ENCODE data around the gene TUBB2A.
"Not testable (repeated sequence)": the region's sequence is repeated elsewhere in the genome, so short reads cannot be mapped to it uniquely, and the experiment has no call there.

Gene TUBB2A

DNA sequence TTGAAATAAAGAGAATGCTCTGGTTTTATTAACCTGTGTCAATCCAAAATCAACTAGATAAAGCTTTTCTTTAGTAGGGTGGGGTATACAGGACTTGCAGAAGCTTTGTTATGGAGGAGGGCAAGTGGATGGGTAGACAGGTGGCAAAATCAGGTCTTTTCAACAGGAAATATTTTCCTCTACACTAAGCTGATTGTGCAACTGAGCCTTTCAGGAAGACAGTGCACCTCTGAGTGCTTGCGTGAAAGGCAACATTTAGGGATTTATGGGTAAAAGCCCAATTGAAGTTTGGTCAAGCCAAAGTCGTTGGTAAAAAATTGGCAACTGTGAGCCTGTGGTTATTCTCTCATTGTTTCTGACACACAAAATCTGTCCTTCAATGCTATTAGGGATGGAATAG lies 23.8 kb upstream of the TUBB2A start:
- H3K9ac ChIP-seq (ENCODE audit: low read depth in 1 of 2, low read length in 2 of 2) = no peak overlapping the region
- H3K4me1 ChIP-seq (ENCODE audit: control insufficient read depth in 1 of 2, insufficient read depth in 2 of 2, low read length in 2 of 2) = no peaks in the 10 kb centered on the region
- H3K27me3 ChIP-seq (ENCODE audit: control insufficient read depth in 1 of 2, insufficient read depth in 2 of 2, low read length in 2 of 2) = no peaks in the 10 kb centered on the region
- H3K4me3 ChIP-seq (ENCODE audit: low read depth in 1 of 2, low read length in 2 of 2) = no peak overlapping the region
- no peaks in the 10 kb centered on the region for H3K36me3 ChIP-seq (ENCODE audit: control insufficient read depth in 1 of 2, insufficient read depth in 2 of 2, low read length in 2 of 2)
- no peaks in the 10 kb centered on the region for H3K9me3 ChIP-seq (ENCODE audit: control insufficient read depth in 1 of 2, low read length in 2 of 2)
- no peak overlapping the region for H3K27ac ChIP-seq (ENCODE audit: low read depth, low read length)

DNA sequence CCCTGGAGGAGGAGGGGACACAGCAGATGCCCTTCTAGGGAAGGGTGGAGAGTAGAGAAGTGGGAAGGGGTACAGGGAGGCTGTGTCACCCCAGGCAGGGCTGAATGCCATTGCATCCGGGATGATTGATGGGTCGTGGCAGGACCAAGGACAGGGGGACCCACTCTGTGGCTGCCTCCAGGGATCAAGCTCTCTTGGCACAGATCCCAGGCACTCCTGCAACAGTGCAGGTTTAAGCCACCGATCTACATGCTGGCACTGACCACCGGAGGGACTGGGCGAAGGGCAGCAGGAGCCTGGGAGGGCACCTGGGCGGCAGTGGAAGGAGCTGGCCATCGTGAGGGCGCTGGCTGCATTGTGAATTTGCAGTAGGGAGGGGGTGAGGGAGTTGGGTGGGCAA lies 22.6 kb upstream of the TUBB2A start:
- not testable (repeated sequence) for H3K36me3 ChIP-seq (ENCODE audit: control insufficient read depth in 1 of 2, insufficient read depth in 2 of 2, low read length in 2 of 2); H3K27me3 ChIP-seq (ENCODE audit: control insufficient read depth in 1 of 2, insufficient read depth in 2 of 2, low read length in 2 of 2); H3K4me3 ChIP-seq (ENCODE audit: low read depth in 1 of 2, low read length in 2 of 2); H3K9ac ChIP-seq (ENCODE audit: low read depth in 1 of 2, low read length in 2 of 2); H3K27ac ChIP-seq (ENCODE audit: low read depth, low read length); H3K4me1 ChIP-seq (ENCODE audit: control insufficient read depth in 1 of 2, insufficient read depth in 2 of 2, low read length in 2 of 2); H3K9me3 ChIP-seq (ENCODE audit: control insufficient read depth in 1 of 2, low read length in 2 of 2)

DNA sequence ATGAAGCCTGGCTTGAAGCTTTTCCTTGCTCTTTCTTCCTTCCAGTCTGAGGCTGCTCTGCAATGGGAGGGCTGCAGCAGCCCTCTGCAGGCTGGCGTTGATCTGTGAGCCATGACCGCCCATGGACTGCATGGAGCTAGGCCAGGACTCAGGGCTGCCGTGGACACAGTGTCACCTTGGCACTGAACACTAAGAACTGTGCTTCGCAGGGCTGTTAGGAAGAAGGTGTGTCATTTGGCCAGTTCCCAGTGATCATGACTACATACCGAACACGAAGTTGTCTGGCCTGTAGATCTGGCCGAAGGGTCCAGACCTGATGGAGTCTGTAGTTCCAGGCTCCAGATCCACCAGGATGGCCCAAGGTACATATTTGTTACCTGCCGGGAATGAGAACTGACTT lies 21.3 kb upstream of the TUBB2A start:
- not testable (repeated sequence) for H3K9me3 ChIP-seq (ENCODE audit: control insufficient read depth in 1 of 2, low read length in 2 of 2); H3K27ac ChIP-seq (ENCODE audit: low read depth, low read length); H3K9ac ChIP-seq (ENCODE audit: low read depth in 1 of 2, low read length in 2 of 2); H3K27me3 ChIP-seq (ENCODE audit: control insufficient read depth in 1 of 2, insufficient read depth in 2 of 2, low read length in 2 of 2); H3K4me3 ChIP-seq (ENCODE audit: low read depth in 1 of 2, low read length in 2 of 2); H3K4me1 ChIP-seq (ENCODE audit: control insufficient read depth in 1 of 2, insufficient read depth in 2 of 2, low read length in 2 of 2); H3K36me3 ChIP-seq (ENCODE audit: control insufficient read depth in 1 of 2, insufficient read depth in 2 of 2, low read length in 2 of 2)

DNA sequence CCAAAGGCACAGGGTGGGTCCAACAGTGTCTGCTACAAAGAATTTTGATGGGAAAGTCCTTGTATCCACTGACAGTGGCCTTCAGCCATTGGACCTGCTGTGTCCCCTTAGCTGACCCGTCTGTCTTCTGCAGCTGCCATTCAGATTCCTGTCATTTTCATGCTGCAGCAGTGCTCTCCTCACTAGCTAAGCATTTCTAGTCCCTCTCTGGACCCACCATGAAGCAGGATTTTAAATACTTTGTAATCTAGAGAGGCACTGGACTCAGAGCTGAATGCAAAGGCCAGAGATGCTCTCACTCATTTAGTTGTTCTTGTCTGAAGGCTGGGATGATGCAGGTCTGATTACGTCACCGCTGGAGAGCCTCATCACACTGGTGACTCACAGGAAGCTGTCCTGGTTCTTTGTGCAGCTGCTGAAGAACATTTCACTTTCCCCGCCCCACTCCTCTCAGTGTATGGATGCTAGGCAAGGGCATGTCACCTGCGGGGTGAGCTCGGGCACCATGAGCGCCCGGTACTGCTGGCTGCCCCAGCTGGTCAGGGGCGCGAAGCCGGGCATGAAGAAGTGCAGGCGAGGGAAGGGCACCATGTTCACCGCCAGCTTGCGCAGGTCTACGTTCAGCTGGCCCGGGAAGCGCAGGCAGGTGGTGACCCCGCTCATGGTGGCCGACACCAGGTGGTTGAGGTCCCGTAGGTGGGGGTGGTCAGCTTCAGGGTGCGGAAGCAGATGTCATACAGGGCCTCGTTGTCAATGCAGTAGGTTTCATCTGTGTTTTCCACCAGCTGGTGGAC lies 19.4 kb upstream of the TUBB2A start:
- Histone ChIP-seq H3K27ac (ENCODE audit: low read depth, low read length) (no peak overlapping the region), H3K36me3 (ENCODE audit: control insufficient read depth in 1 of 2, insufficient read depth in 2 of 2, low read length in 2 of 2) (no peaks in the 10 kb centered on the region), H3K4me1 (ENCODE audit: control insufficient read depth in 1 of 2, insufficient read depth in 2 of 2, low read length in 2 of 2) (no peaks in the 10 kb centered on the region), H3K27me3 (ENCODE audit: control insufficient read depth in 1 of 2, insufficient read depth in 2 of 2, low read length in 2 of 2) (no peaks in the 10 kb centered on the region), H3K9ac (ENCODE audit: low read depth in 1 of 2, low read length in 2 of 2) (no peak overlapping the region), H3K9me3 (ENCODE audit: control insufficient read depth in 1 of 2, low read length in 2 of 2) (no peaks in the 10 kb centered on the region), H3K4me3 (ENCODE audit: low read depth in 1 of 2, low read length in 2 of 2) (no peak overlapping the region)

DNA sequence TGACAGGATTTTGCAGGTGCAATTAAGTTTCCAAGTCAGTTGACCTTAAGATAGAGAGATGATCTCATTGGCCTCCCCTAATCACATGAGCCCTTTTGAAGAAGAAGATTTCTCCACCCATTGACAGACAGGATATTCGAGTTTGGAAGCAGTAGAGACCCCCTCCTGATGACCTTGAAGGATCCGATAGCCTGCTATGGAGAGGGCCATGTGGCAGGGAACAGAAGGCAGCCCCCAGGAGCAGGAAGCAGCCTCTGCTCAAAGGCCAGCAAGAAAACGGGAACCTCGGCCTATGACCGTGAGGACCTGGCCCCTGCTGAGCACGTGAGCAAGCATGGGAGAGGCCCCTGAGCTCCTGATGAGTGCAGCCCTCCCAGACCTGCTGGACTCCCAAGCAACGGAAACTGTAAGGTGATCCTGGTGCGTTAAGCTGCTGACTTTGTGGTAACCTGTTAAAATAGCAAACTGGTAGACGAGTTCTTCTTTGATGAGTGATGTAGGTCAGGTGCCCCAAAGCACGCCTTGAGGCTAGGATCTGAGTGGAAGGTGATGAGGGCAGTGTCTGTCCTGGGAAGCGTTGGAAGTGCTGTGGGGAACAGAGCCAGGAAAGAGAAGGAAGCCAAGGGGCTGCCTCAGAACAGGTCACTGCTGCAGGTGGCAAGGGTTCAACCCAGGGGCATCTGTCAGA lies 18.5 kb upstream of the TUBB2A start:
- H3K9me3 ChIP-seq (ENCODE audit: control insufficient read depth in 1 of 2, low read length in 2 of 2) = no peaks in the 10 kb centered on the region
- H3K27ac ChIP-seq (ENCODE audit: low read depth, low read length) = no peak overlapping the region
- no peaks in the 10 kb centered on the region for H3K4me1 ChIP-seq (ENCODE audit: control insufficient read depth in 1 of 2, insufficient read depth in 2 of 2, low read length in 2 of 2)
- H3K9ac ChIP-seq (ENCODE audit: low read depth in 1 of 2, low read length in 2 of 2) = no peak overlapping the region
- H3K27me3 ChIP-seq (ENCODE audit: control insufficient read depth in 1 of 2, insufficient read depth in 2 of 2, low read length in 2 of 2) = no peaks in the 10 kb centered on the region
- no peak overlapping the region for H3K4me3 ChIP-seq (ENCODE audit: low read depth in 1 of 2, low read length in 2 of 2)
- no peaks in the 10 kb centered on the region for H3K36me3 ChIP-seq (ENCODE audit: control insufficient read depth in 1 of 2, insufficient read depth in 2 of 2, low read length in 2 of 2)

DNA sequence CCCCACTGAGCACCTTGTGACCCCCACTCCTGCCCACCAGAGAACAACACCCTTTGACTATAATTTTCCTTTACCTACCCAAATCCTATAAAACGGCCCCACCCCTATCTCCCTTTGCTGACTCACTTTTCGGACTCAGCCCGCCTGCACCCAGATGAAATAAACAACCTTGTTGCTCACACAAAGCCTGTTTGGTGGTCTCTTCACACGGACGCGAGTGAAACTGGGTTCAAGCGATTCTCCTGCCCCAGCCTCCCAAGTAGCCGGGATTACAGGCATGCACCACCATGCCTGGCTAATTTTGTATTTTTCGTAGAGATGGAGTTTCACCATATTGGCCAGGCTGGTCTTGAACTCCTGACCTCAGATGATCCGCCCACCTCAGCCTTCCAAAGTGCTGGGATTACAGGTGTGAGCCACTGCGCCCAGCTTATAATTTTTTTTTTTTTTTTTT lies 16.3 kb upstream of the TUBB2A start:
- not testable (repeated sequence) for H3K4me1 ChIP-seq (ENCODE audit: control insufficient read depth in 1 of 2, insufficient read depth in 2 of 2, low read length in 2 of 2); H3K4me3 ChIP-seq (ENCODE audit: low read depth in 1 of 2, low read length in 2 of 2); H3K9ac ChIP-seq (ENCODE audit: low read depth in 1 of 2, low read length in 2 of 2); H3K27ac ChIP-seq (ENCODE audit: low read depth, low read length); H3K36me3 ChIP-seq (ENCODE audit: control insufficient read depth in 1 of 2, insufficient read depth in 2 of 2, low read length in 2 of 2); H3K9me3 ChIP-seq (ENCODE audit: control insufficient read depth in 1 of 2, low read length in 2 of 2); H3K27me3 ChIP-seq (ENCODE audit: control insufficient read depth in 1 of 2, insufficient read depth in 2 of 2, low read length in 2 of 2)

DNA sequence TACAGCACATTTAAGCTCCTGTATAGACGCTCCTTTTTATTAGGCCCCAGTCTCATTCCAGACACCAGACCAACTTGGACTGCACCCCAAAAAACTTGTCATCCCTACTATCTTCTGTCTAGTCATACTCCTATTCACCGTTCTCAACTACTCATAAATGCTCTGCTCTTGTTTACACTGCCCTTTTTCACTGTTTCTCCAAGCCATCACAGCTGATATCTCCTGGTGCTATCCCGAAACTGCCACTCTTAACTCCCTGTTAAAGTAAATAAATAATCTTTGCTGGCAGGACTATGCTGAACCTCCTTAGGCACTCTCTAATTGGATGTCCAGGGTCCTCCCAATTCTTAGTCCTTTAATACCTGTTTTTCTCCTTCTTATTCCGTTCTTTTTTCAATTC lies 15.4 kb upstream of the TUBB2A start:
- not testable (repeated sequence) for H3K4me3 ChIP-seq (ENCODE audit: low read depth in 1 of 2, low read length in 2 of 2); H3K36me3 ChIP-seq (ENCODE audit: control insufficient read depth in 1 of 2, insufficient read depth in 2 of 2, low read length in 2 of 2); H3K9ac ChIP-seq (ENCODE audit: low read depth in 1 of 2, low read length in 2 of 2); H3K4me1 ChIP-seq (ENCODE audit: control insufficient read depth in 1 of 2, insufficient read depth in 2 of 2, low read length in 2 of 2); H3K9me3 ChIP-seq (ENCODE audit: control insufficient read depth in 1 of 2, low read length in 2 of 2); H3K27me3 ChIP-seq (ENCODE audit: control insufficient read depth in 1 of 2, insufficient read depth in 2 of 2, low read length in 2 of 2); H3K27ac ChIP-seq (ENCODE audit: low read depth, low read length)

DNA sequence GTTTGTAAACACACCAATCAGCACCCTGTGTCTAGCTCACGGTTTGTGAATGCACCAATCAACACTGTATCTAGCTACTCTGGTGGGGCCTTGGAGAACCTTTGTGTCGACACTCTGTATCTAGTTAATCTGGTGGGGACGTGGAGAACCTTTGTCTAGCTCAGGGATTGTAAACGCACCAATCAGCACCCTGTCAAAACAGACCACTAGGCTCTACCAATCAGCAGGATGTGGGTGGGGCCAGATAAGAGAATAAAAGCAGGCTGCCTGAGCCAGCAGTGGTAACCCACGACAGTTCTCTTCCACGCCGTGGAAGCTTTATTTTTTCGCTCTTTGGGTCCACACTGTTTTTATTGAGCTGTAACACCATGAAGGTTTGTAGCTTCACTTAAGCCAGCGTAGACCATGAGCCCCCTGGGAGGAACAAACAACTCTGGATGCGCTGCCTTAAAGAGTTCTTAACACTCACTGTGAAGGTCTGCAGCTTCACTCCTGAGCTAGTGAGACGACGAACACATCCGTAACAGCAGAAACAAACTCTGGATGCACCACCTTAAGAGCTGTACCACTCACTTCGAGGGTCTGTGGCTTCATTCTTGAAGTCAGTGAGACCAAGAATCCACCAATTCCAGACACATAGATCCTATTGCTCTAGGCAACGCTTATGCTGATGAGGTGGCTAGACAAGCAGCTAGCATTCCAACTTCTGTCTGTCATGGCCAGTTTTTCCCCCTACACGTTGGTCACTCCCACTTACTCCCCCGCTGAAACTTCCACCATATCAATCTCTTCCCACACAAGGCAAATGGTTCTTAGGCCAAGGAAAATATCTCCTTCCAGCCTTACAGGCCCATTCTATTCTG lies 14.2 kb upstream of the TUBB2A start:
- H3K36me3 ChIP-seq (ENCODE audit: control insufficient read depth in 1 of 2, insufficient read depth in 2 of 2, low read length in 2 of 2); H3K27me3 ChIP-seq (ENCODE audit: control insufficient read depth in 1 of 2, insufficient read depth in 2 of 2, low read length in 2 of 2); H3K4me1 ChIP-seq (ENCODE audit: control insufficient read depth in 1 of 2, insufficient read depth in 2 of 2, low read length in 2 of 2); H3K4me3 ChIP-seq (ENCODE audit: low read depth in 1 of 2, low read length in 2 of 2); H3K27ac ChIP-seq (ENCODE audit: low read depth, low read length); H3K9me3 ChIP-seq (ENCODE audit: control insufficient read depth in 1 of 2, low read length in 2 of 2); H3K9ac ChIP-seq (ENCODE audit: low read depth in 1 of 2, low read length in 2 of 2): not testable (repeated sequence)

DNA sequence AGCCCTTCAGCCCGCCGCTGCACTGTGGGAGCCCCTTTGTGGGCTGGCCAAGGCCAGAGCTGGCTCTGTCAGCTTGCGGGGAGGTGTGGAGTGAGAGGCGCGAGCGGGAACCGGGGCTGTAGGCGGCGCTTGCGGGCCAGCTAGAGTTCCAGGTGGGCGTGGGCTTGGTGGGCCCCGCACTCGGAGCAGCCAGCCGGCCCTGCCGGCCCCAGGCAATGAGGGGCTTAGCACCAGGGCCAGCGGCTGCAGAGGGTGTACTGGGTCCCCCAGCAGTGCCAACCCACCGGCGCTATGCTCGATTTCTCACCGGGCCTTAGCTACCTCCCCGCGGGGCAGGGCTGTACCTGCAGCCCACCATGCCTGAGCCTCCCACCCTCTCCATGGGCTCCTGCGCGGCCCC lies 13.3 kb upstream of the TUBB2A start:
- H3K27me3 ChIP-seq (ENCODE audit: control insufficient read depth in 1 of 2, insufficient read depth in 2 of 2, low read length in 2 of 2); H3K4me1 ChIP-seq (ENCODE audit: control insufficient read depth in 1 of 2, insufficient read depth in 2 of 2, low read length in 2 of 2); H3K4me3 ChIP-seq (ENCODE audit: low read depth in 1 of 2, low read length in 2 of 2); H3K9ac ChIP-seq (ENCODE audit: low read depth in 1 of 2, low read length in 2 of 2); H3K9me3 ChIP-seq (ENCODE audit: control insufficient read depth in 1 of 2, low read length in 2 of 2); H3K27ac ChIP-seq (ENCODE audit: low read depth, low read length); H3K36me3 ChIP-seq (ENCODE audit: control insufficient read depth in 1 of 2, insufficient read depth in 2 of 2, low read length in 2 of 2): not testable (repeated sequence)

DNA sequence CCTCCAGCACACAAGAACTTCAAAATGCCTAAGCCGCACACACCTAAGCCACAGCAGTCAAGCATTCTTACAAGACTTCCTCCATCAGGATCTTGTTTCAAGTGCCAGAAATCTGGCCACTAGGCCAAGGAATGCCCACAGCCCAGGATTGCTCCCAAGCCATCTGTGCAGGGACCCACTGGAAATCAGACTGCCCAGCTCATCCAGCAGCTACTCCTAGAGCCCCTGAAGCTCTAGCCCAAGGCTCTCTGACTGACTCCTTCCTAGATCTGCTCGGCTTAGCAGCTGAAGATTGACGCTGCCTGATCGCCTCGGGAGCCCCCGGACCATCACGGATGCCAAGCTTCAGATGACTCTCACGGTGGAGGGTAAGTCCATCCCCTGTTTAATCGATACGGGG lies 10.7 kb upstream of the TUBB2A start:
- H3K9ac ChIP-seq (ENCODE audit: low read depth in 1 of 2, low read length in 2 of 2); H3K27me3 ChIP-seq (ENCODE audit: control insufficient read depth in 1 of 2, insufficient read depth in 2 of 2, low read length in 2 of 2); H3K4me1 ChIP-seq (ENCODE audit: control insufficient read depth in 1 of 2, insufficient read depth in 2 of 2, low read length in 2 of 2); H3K36me3 ChIP-seq (ENCODE audit: control insufficient read depth in 1 of 2, insufficient read depth in 2 of 2, low read length in 2 of 2); H3K27ac ChIP-seq (ENCODE audit: low read depth, low read length); H3K9me3 ChIP-seq (ENCODE audit: control insufficient read depth in 1 of 2, low read length in 2 of 2); H3K4me3 ChIP-seq (ENCODE audit: low read depth in 1 of 2, low read length in 2 of 2): not testable (repeated sequence)
